ENCODE measurements around the gene KANK4.

DNA sequence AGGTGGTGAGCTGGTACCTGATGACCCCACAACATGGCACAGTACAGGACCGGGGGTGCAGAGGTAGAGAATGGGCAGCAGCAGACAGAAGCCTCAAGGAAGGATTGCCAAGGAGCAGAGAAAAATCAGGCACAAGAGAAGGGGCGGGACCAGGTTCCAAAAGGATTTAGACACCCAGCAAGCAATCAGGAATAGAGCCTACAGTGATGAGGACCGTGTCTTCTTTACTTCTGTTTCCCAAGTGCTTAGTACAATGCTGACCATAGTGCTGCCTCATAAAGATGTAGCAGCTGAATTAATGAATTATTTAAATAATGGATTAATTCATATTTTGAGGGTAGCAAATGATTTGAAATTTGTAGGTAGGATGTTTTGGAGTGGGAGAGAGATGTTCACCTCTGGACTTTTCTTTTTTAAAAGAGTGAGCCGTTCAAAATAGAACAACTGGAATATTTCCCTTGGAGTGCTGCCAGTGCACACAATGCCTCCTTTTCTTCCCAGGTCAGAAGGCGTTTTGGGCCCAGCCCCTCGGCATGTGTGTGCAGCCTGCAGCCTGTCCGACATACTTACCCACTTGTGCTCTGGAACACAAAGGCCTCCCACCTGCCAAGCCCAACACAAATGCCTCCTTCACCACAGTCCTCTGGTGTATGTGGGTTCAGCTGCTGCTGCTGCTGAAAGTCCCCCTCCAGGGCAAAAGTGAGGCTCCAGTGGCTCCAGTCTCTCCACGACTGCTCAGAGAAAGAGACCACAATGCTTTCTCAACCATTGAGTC lies 19.6 kb downstream of the KANK4 start:
- no peak for TF ChIP-seq EZH2 (IDR thresholded peaks at IDR 0.05)
- no peak for TF ChIP-seq POLR2AphosphoS5 (IDR thresholded peaks at IDR 0.05; ENCODE audit: borderline replicate concordance, low read depth, low read length)

All from SK-N-MC (cell line).